IPS DF 4.7 (cell line): ENCODE measurements around the gene OSBPL8.
"Not testable (repeated sequence)": the region's sequence is repeated elsewhere in the genome, so short reads cannot be mapped to it uniquely, and the experiment has no call there.

Experiments
- DNase-seq: peaks from one replicate; pipeline ENCODE4 v3.0.0-alpha.2; 2013; ENCODE audit warnings: low spot score; ENCODE audit errors: extremely low read depth

Gene OSBPL8

GRCh38 chr12:76529226-76529918 is 30.2 kb downstream of the OSBPL8 start:
- no peak for DNase-seq

- no peak for DNase-seq
Observed at GRCh38 chr12:76523408-76523807, 36.2 kb downstream of the OSBPL8 start.

- DNase-seq = no peak
Observed at GRCh38 chr12:76520348-76520747, 39.2 kb downstream of the OSBPL8 start.

GRCh38 chr12:76519538-76519937 is 40.0 kb downstream of the OSBPL8 start:
- no peak for DNase-seq

- DNase-seq = peak; percentile 28
Observed at GRCh38 chr12:76518699-76519098, 40.9 kb downstream of the OSBPL8 start.

- no peak for DNase-seq
Observed at GRCh38 chr12:76515271-76515670, 44.3 kb downstream of the OSBPL8 start.

- not testable (repeated sequence) for DNase-seq
Observed at GRCh38 chr12:76511116-76511716, 48.4 kb downstream of the OSBPL8 start.

GRCh38 chr12:76508128-76508980 is 51.2 kb downstream of the OSBPL8 start:
- DNase-seq = no peak

- no peak for DNase-seq
Observed at GRCh38 chr12:76506149-76506548, 53.4 kb downstream of the OSBPL8 start.

- no peak for DNase-seq
Observed at GRCh38 chr12:76505050-76505449, 54.5 kb downstream of the OSBPL8 start.

GRCh38 chr12:76504606-76505005 is 55.0 kb downstream of the OSBPL8 start:
- DNase-seq = no peak

- DNase-seq = no peak
Observed at GRCh38 chr12:76503957-76504356, 55.6 kb downstream of the OSBPL8 start.

GRCh38 chr12:76501390-76501789 is 58.2 kb downstream of the OSBPL8 start:
- no peak for DNase-seq

- DNase-seq = not testable (repeated sequence)
Observed at GRCh38 chr12:76499136-76499535, 60.4 kb downstream of the OSBPL8 start.

GRCh38 chr12:76495556-76495955 is 64.0 kb downstream of the OSBPL8 start:
- DNase-seq = no peak

- DNase-seq = no peak
Observed at GRCh38 chr12:76491292-76491691, 68.3 kb downstream of the OSBPL8 start.

GRCh38 chr12:76490763-76491162 is 68.8 kb downstream of the OSBPL8 start:
- DNase-seq = no peak

GRCh38 chr12:76489737-76490136 is 69.8 kb downstream of the OSBPL8 start:
- no peak for DNase-seq

- DNase-seq = no peak
Observed at GRCh38 chr12:76486011-76486410, 73.6 kb downstream of the OSBPL8 start.

GRCh38 chr12:76480796-76481195 is 78.8 kb downstream of the OSBPL8 start:
- DNase-seq = no peak

- no peak for DNase-seq
Observed at GRCh38 chr12:76478045-76478444, 81.5 kb downstream of the OSBPL8 start.

GRCh38 chr12:76472862-76473261 is 86.7 kb downstream of the OSBPL8 start:
- DNase-seq = not testable (repeated sequence)
